Right lobe of liver (tissue), 4 donors: Measurements from ENCODE around the gene TMEM37.

Experiments used
- CTCF ChIP-seq, 4 donors: fragments of 200-600 bp in 3 of 4; fragments of 450-650 bp in 1 of 4; IDR thresholded peaks; one replicate each; pipeline versions ENCODE4 v1.5.1 to v1.8.0; 2016 to 2022; ENCODE audit warnings: antibody characterized with exemption in 4 of 4, mild to moderate bottlenecking in 2 of 4
- POLR2A ChIP-seq: fragments of 450-650 bp; IDR thresholded peaks from one replicate; pipeline ENCODE4 v1.6.1; 2017; ENCODE audit warnings: antibody characterized with exemption, mild to moderate bottlenecking
- donor health status: DM: no; HTN: no; CAD: no.
- donor health status: DM: no; HTN: no; CAD: no.
- donor health status: DM: no; HTN: yes; CAD: no.

GRCh38 chr2:119426396-119426675, 5.3 kb upstream of the TMEM37 start:
- TF ChIP-seq CTCF (IDR thresholded peaks at IDR 0.05) (no peak), POLR2A (no peak)
